DND-41 (cell line): Measurements from ENCODE around the gene COPE.

Experiments used
- ATAC-seq: fragments of 200-7000 bp; cut with Tn5 transposase; 3 replicates; pipeline ENCODE4 v1.9.1; 2021; ENCODE audit warnings: low read depth; ENCODE audit not compliant: insufficient read depth
- DNase-seq: peaks from one replicate; pipeline ENCODE4 v3.0.0-alpha.2; 2020
- H2AFZ ChIP-seq: 2 replicates; pipeline ENCODE4 v1.6.0; 2012; ENCODE audit warnings: low read depth, low read length
- H3K27ac ChIP-seq: 2 replicates; pipeline ENCODE4 v1.5.1; 2012; ENCODE audit warnings: low read length, inconsistent platforms
- H3K27me3 ChIP-seq: fragments of 200-600 bp; sonication (generic); 2 replicates; pipeline ENCODE4 v1.6.0; 2012; ENCODE audit warnings: low read length, mild to moderate bottlenecking, inconsistent platforms; ENCODE audit not compliant: insufficient read depth, poor library complexity
- H3K36me3 ChIP-seq: 2 replicates; pipeline ENCODE4 v1.5.1; 2012; ENCODE audit warnings: low read length, inconsistent platforms; ENCODE audit not compliant: insufficient read depth
- H3K4me1 ChIP-seq: 2 replicates; pipeline ENCODE4 v1.5.1; 2012; ENCODE audit warnings: mild to moderate bottlenecking, low read length; ENCODE audit not compliant: insufficient read depth
- H3K4me2 ChIP-seq: 2 replicates; pipeline ENCODE4 v1.6.0; 2012; ENCODE audit warnings: mild to moderate bottlenecking, moderate library complexity, low read length, inconsistent platforms; ENCODE audit not compliant: insufficient read depth
- H3K4me3 ChIP-seq, 2 experiments: fragments of 200-600 bp in 1 of 2; shearing (Covaris generic) in 1 of 2; 2 replicates each; pipeline ENCODE4 v1.5.1; 2012 to 2016; ENCODE audit warnings: inconsistent platforms in 2 of 2, low read length in 2 of 2, mild to moderate bottlenecking in 2 of 2, low read depth in 1 of 2, moderate library complexity in 1 of 2
- H3K79me2 ChIP-seq: 2 replicates; pipeline ENCODE4 v1.6.0; 2012; ENCODE audit warnings: low read length, inconsistent platforms; ENCODE audit not compliant: insufficient read depth
- H3K9ac ChIP-seq: 2 replicates; pipeline ENCODE4 v1.6.0; 2012; ENCODE audit warnings: low read depth, mild to moderate bottlenecking, inconsistent platforms, low read length, moderate library complexity
- H3K9me3 ChIP-seq: 2 replicates; pipeline ENCODE4 v1.5.1; 2012; ENCODE audit warnings: low read length, moderate library complexity, mild to moderate bottlenecking, inconsistent platforms; ENCODE audit not compliant: insufficient read depth, severe bottlenecking
- H4K20me1 ChIP-seq: 2 replicates; pipeline ENCODE4 v1.6.0; 2012; ENCODE audit warnings: low read length; ENCODE audit not compliant: insufficient read depth
- EZH2 ChIP-seq: IDR thresholded peaks from 3 replicates; pipeline ENCODE4 v1.6.1; 2012; ENCODE audit warnings: borderline replicate concordance, low read depth, mild to moderate bottlenecking, moderate library complexity, low read length, inconsistent platforms; ENCODE audit not compliant: severe bottlenecking
- TF ChIP-seq, protein P1 (sequence below): IDR thresholded peaks from 2 replicates; pipeline ENCODE4 v1.5.1; 2012; ENCODE audit warnings: borderline replicate concordance, low read length, moderate library complexity, mild to moderate bottlenecking; ENCODE audit not compliant: poor library complexity, severe bottlenecking; ENCODE audit errors: extremely low read depth

COPE gene

GRCh38 chr19:18881491-18881890 is 37.7 kb downstream of the COPE start:
- Histone ChIP-seq H3K4me2 (no peak overlapping the region), H3K4me1 (no peaks in the 10 kb centered on the region), H2AFZ (no peak overlapping the region), H3K9ac (no peak overlapping the region), H3K27me3 (no peaks in the 10 kb centered on the region), H3K36me3 (no peaks in the 10 kb centered on the region), H4K20me1 (peaks cover 3% of the 10 kb centered on the region; the same call in 1 of the 2 replicates), H3K27ac (no peak overlapping the region), H3K4me3 (no peak overlapping the region), H3K79me2 (no peaks in the 10 kb centered on the region), H3K9me3 (no peaks in the 10 kb centered on the region)
- no peak for DNase-seq
- no peak for ATAC-seq
- TF ChIP-seq, protein P1, sequence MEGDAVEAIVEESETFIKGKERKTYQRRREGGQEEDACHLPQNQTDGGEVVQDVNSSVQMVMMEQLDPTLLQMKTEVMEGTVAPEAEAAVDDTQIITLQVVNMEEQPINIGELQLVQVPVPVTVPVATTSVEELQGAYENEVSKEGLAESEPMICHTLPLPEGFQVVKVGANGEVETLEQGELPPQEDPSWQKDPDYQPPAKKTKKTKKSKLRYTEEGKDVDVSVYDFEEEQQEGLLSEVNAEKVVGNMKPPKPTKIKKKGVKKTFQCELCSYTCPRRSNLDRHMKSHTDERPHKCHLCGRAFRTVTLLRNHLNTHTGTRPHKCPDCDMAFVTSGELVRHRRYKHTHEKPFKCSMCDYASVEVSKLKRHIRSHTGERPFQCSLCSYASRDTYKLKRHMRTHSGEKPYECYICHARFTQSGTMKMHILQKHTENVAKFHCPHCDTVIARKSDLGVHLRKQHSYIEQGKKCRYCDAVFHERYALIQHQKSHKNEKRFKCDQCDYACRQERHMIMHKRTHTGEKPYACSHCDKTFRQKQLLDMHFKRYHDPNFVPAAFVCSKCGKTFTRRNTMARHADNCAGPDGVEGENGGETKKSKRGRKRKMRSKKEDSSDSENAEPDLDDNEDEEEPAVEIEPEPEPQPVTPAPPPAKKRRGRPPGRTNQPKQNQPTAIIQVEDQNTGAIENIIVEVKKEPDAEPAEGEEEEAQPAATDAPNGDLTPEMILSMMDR = no peak
- TF ChIP-seq EZH2 = no peak

DNA sequence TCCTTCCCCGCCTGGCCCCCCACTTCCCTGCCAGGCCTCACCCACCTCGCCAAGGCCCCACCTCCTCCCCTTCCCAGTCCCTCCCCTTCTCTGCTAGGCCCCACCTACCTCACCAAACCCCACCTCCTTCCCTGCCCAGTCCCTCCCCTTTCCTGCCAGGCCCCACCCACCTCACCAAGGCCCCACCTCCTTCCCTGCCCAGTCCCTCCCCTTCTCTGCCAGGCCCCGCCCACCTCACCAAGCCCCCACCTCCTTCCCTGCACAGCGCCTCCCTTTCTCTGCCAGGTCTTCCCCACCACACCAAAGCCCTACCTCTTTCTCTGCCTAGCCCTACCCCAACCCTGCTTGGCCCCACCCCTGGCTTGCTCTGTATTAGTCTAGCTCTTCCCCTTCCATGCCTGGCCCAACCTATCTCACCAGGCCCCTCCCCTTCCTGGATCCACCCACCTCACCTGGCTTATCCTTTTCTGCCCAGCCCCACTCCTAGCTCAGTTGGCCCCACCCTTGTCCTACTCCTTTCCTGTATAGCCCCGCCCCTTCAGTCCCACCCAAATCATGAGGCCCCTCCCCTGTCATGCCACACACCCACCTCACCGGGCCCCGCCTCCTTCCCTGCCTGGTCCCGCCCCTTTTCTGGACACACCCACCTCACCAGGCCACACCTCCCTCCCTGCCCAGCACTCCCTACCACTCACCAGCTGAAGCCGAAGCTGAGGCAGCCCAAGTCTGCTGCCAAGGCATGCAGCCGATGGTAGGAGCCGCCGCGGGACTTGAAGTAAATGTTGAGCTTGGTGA is 39.4 kb downstream of the COPE start:
- Histone ChIP-seq H3K4me1 (no peaks in the 10 kb centered on the region), H3K27me3 (no peaks in the 10 kb centered on the region), H4K20me1 (peaks cover 3% of the 10 kb centered on the region; the same call in 1 of the 2 replicates), H3K9me3 (no peaks in the 10 kb centered on the region), H2AFZ (no peak overlapping the region), H3K27ac (no peak overlapping the region), H3K79me2 (no peaks in the 10 kb centered on the region), H3K4me3 (no peak overlapping the region), H3K36me3 (no peaks in the 10 kb centered on the region), H3K9ac (no peak overlapping the region), H3K4me2 (no peak overlapping the region)
- TF ChIP-seq, protein P1 = no peak
- no peak for TF ChIP-seq EZH2
- ATAC-seq (peak; percentile 65), DNase-seq (peak; percentile 60)

DNA sequence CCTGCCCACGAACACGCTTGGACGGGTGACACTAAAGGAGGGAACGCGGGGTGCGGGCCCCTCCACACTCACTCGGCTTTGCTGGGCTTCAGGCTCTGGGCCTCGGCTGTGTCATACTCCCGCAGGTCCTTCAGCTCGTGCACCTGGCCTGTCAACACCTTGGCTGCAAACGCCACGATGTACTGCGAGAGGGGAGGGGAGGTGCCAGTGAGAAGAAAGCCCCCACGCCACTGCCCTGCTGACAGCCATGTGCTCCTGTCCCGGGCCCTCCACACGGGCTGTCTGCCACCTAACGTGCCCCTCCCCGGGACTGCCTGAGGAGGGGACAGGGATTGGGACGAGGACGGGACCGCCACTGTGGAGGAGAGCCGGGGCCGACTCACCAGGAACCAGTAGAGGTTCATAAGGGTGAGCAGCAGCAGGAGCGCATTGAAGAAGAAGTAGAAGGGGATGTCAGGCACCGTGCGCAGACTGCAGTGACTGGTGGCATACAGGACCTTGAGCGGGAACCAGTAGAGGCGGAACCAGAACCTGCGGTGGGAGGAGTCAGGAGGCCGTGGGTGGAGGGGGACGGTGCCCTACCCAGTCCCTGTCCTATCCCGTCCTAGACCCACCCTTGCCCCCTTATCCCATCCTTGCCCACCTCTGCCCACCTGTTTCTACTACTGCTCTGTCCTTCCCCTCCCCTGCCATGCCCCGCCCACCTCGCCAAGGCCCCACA is 40.2 kb downstream of the COPE start:
- Histone ChIP-seq H3K27ac (no peak overlapping the region), H4K20me1 (peaks cover 3% of the 10 kb centered on the region; the same call in 1 of the 2 replicates), H3K4me3 (no peak overlapping the region), H3K36me3 (no peaks in the 10 kb centered on the region), H3K27me3 (no peaks in the 10 kb centered on the region), H3K79me2 (no peaks in the 10 kb centered on the region), H2AFZ (no peak overlapping the region), H3K4me2 (no peak overlapping the region), H3K4me1 (no peaks in the 10 kb centered on the region), H3K9me3 (no peaks in the 10 kb centered on the region), H3K9ac (no peak overlapping the region)
- ATAC-seq (peak; percentile 25; the same call in 2 of the 3 replicates), DNase-seq (no peak)
- TF ChIP-seq EZH2 = no peak
- TF ChIP-seq, protein P1 = no peak
